ENCODE results near the gene TICRR. TPM values are rescaled to one million over a fixed set of nuclear protein-coding genes. Genes with fewer than 3 reads are reported as not detected.
"Not testable (repeated sequence)": the region's sequence is repeated elsewhere in the genome, so short reads cannot be mapped to it uniquely, and the experiment has no call there.

TICRR gene
- total RNA-seq, 1 donor from 2014 or later: 3.2 TPM

DNA sequence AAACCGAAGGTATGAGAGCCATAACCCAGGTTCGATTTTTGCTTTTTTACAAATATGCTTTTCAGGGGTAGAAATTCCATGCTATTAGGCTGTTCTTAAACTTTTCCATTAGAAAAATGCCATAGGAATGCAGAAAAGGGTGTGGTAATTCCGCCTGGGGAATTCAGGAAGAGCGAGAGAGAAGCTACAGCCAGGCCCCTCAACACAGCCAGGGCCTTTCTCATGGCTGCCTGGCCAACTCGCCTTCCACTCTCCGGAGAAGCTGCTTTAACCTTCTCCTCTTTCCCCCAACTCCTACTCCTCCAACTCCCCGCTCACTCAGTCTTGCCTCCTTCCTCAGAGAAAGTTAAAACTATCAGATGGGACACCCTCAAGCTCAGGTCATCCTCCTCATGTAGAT is 9.1 kb upstream of the TICRR start:
- DNase-seq (ENCODE audit: low read depth, low spot score): no peak

DNA sequence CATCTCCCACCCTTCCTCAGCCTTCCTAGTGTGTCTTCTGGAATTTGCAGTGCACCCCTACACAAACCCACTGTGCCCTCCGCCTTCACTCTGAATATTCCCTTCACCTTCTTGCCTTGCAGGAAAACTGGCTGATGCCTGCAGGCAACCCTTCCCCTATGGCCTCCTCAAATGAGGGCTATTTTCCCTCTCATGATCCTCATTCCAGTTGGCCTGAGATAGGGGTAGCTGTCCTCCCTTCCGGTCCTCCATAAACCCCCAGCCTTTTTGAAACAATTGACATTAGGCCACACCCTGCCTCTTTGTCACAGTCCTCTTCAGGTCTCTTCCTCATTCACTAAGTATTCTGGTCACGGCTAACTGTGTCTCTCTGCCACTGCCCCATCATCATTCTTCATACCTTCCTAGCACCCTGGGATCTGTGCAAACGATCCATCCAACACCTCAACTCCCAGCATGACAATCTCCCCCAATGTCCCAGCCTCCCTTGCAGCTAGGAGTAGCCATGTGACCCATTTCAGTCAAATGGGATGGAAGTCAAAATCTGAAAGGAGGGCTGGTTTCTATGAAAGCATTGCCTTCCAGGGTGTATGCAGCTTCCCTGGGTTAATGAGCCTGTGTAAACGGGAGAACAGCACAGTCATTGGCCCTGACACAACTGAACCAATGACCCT is 8.5 kb upstream of the TICRR start:
- no peak for DNase-seq (ENCODE audit: low read depth, low spot score)

- DNase-seq (ENCODE audit: low read depth, low spot score): no peak
Measured at GRCh38 chr15:89569090-89569745, 6.1 kb upstream of the TICRR start.

DNA sequence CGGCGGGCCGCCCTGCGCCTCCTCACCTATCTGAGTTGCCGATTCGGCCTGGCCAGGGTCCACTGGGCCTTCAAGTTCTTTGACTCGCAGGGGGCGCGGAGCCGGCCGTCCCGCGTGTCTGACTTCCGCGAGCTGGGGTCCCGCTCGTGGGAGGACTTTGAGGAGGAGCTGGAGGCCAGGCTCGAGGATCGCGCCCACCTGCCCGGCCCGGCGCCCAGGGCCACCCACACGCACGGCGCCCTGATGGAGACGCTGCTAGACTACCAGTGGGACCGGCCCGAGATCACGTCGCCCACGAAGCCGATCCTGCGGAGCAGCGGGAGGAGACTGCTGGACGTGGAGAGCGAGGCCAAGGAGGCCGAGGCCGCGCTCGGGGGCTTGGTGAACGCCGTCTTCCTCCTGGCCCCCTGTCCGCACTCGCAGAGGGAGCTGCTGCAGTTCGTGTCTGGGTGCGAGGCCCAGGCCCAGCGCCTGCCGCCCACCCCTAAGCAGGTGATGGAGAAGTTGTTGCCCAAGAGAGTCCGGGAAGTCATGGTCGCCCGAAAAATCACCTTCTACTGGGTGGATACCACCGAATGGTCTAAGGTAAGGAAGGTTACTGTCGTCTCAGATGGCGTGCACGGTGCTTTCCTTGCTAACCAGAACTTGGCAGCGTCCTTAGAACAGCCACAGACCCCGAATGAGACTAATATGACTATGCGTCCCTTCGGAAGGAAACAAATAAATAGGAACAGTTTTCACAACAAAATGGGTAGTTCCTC is 567 bp downstream of the TICRR start:
- no peak for DNase-seq (ENCODE audit: low read depth, low spot score)

GRCh38 chr15:89576417-89576773 is 1.1 kb downstream of the TICRR start:
- no peak for DNase-seq (ENCODE audit: low read depth, low spot score)

DNA sequence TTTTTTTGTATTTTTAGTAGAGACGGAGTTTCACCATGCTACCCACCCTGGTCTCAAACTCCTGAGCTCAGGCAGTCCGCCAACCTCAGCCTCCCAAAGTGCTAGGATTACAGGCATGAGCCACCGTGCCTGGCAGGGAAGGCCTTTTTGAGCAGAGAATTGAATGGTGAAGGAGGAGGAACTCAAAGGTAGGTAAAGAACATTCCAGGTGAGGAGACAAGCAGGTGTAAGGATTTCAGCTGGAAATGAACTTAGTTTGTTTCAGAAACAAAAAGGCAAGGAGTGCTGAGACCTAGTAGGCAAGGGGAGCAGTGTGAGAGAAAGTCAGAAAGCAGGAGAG is 2.5 kb downstream of the TICRR start:
- DNase-seq (ENCODE audit: low read depth, low spot score): no peak

- no peak for DNase-seq (ENCODE audit: low read depth, low spot score)
Measured at GRCh38 chr15:89578146-89578545, 2.9 kb downstream of the TICRR start.

- DNase-seq (ENCODE audit: low read depth, low spot score): not testable (repeated sequence)
Measured at GRCh38 chr15:89580747-89581146, 5.5 kb downstream of the TICRR start.

- no peak for DNase-seq (ENCODE audit: low read depth, low spot score)
Measured at GRCh38 chr15:89586651-89587050, 11.4 kb downstream of the TICRR start.

GRCh38 chr15:89587955-89588354 is 12.7 kb downstream of the TICRR start:
- DNase-seq (ENCODE audit: low read depth, low spot score): no peak

- DNase-seq (ENCODE audit: low read depth, low spot score): no peak
Measured at GRCh38 chr15:89591834-89592233, 16.6 kb downstream of the TICRR start.

DNA sequence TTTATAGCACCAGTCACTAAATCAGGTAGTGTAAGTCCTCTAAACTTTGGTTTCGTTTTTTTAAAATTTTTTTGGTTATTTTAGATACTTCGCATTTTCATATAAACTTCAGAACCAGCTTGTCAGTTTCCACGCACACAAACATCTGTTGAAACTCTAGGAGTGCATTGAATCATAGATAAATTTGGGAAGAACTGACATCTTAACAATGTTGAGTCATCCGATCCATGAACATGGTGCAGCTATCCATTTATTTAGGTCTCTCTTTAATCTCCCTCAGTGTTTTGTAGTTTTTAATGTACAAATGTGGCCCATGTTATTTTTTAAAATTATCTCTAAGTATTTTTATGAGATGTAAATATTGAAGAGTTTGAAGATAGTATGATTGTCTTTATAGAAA is 17.7 kb downstream of the TICRR start:
- DNase-seq (ENCODE audit: low read depth, low spot score): no peak

DNA sequence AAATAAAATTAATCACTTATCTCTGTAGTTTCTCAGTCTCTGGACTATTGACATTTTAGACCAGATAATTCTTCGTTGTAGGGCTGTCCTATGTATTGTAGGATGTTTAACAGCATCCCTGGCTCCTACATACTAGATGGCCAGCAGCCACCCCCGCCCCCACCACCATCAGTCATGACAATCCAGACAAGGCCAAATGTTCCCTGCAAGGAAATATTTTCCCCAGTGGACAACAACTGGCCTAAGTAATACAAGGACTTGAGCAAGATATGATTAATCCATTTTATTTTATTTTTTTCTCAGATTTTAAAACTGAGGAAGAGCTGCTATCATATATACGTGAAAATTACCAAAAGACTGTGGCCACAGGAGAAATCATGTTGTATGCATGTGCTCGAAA is 23.8 kb downstream of the TICRR start:
- no peak for DNase-seq (ENCODE audit: low read depth, low spot score)

GRCh38 chr15:89611317-89611716 is 36.0 kb downstream of the TICRR start:
- no peak for DNase-seq (ENCODE audit: low read depth, low spot score)

- DNase-seq (ENCODE audit: low read depth, low spot score): no peak
Measured at GRCh38 chr15:89613031-89613430, 37.8 kb downstream of the TICRR start.

DNA sequence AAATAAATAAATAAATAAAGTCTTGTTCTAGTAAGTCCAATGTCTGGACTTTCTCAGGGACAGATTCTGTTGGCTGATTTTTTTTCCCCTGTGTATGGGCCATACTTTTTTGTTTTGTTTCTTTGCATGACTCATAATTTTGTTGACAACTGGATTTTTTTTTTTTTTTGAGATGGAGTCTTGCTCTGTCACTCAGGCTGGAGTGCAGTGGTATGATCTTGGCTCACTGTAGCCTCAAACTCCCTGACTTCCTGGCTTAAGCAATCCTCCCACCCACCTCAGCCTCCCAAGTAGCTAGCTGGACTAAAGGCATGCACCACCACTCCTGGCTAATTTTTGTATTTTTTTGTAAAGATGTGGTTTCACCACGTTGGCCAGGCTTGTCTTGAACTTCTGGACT is 38.9 kb downstream of the TICRR start:
- DNase-seq (ENCODE audit: low read depth, low spot score): no peak

- no peak for DNase-seq (ENCODE audit: low read depth, low spot score)
Measured at GRCh38 chr15:89615135-89615534, 39.9 kb downstream of the TICRR start.

- DNase-seq (ENCODE audit: low read depth, low spot score): no peak
Measured at GRCh38 chr15:89616228-89616627, 41.0 kb downstream of the TICRR start.

DNA sequence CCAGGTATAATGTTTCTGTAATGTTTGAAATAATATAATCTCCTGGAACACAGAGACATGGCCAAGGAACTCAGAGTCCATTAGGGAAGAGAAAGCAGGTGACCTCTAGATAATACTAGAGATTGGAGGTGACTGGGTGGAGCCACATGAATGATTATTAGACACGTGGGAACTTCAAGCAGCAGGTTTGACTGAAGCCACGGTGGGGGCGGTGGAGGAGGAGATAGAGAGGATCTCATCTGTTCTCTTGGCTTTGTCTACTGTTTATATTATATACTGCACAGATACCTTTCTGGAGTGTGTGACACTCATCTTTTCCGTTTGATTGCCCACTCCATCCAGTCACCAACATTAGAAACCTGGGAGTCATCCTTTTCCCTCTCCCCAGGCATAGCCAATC is 46.3 kb downstream of the TICRR start:
- no peak for DNase-seq (ENCODE audit: low read depth, low spot score)

GRCh38 chr15:89623165-89623564 is 47.9 kb downstream of the TICRR start:
- no peak for DNase-seq (ENCODE audit: low read depth, low spot score)

DNA sequence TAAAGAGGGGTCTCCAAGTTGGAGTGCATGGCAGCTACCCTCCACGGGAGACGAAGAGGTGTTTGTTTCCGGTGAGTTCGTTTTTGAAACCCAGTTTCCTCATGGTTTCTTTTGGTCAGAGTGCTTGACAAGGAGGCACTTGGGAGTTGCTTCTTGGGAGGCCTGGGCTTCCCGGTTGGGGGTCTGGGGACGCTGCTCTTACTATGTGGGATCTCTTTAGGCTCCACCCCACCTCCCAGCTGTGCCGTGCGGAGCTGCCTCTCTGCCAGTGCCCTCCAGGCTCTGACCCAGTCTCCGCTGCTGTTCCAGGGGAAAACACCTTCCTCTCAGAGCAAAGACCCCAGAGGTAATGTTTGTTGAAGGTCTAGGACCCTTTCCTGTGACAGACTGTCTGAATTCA is 50.4 kb downstream of the TICRR start:
- no peak for DNase-seq (ENCODE audit: low read depth, low spot score)

- no peak for DNase-seq (ENCODE audit: low read depth, low spot score)
Measured at GRCh38 chr15:89627256-89627970, 52.1 kb downstream of the TICRR start.
